Stimulated activated naive CD8-positive, alpha-beta T cell treated with anti-CD3 and anti-CD28 coated beads, Interleukin-15, Interleukin-2, amounts not matched to agents 100 U/mL and 50 U/mL, for 24 hours (primary cell): ENCODE data around the gene NELL2.
A peak's percentile ranks its signal among the peaks of the same experiment; 100 is the strongest.
"Not testable (repeated sequence)": the region's sequence is repeated elsewhere in the genome, so short reads cannot be mapped to it uniquely, and the experiment has no call there.

ENCODE experiments used
- ATAC-seq: fragments of 150-1000 bp; cut with Tn5 transposase; one replicate; pipeline ENCODE4 v1.10.0; 2021
- DNase-seq: peaks from one replicate; pipeline ENCODE4 v3.0.0; 2021

The NELL2 gene

DNA sequence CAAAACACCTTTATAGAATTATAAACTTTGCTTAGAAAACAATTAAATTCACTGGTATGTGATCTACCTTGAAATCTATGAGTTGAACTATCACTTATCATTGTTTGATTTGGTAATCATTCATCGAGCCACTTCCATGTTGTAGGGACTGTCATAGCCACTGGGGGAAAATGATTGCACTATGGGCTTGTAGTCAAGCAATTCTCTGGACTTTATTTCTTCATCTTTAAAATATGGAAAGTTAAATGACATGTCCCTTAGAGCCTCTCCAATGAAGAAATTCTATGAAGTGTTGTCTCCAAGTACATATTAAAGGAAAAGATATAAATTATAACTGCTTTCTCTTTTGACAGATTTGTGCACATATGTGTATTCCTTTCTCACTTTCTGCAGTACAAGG is 97.3 kb downstream of the NELL2 start:
- DNase-seq (no peak), ATAC-seq (no peak)

DNA sequence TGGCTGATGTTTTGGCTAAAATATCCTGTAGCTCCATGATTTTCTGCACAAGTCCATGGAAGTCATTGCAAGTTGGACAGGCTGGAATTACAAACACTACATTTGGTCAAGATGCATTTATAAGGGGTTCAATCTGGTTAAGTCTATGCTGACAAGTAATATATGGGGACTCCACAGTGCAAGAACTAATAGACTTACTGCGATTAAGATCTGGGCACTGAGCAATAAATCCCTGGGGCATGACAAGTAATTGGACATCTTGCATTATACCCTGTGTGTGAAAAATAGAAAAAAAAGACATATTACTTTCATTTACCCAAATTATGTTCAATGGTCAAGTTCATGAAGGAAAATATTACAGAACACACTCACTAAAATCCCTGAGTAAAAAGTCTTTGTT is 99.1 kb downstream of the NELL2 start:
- ATAC-seq (no peak), DNase-seq (no peak)

DNA sequence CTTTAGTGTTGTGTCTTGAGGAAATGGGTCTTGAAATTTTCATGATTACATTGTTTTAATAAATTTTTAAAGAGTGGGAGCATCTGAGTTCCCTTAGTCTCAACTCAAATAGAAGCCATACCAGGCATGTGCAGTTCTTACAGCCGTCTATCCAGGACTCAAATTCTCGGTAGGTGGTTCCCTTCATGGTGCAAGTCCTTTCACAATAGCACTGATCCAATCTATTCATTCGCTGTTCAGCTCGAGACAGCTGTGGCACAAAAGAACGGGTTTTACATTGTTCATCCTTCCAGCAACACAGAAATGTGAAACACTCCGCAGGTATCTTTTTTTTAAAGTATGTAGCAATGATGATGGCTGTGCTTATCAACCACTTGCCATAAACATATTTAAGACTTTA is 100.2 kb downstream of the NELL2 start:
- DNase-seq (no peak), ATAC-seq (no peak)

DNA sequence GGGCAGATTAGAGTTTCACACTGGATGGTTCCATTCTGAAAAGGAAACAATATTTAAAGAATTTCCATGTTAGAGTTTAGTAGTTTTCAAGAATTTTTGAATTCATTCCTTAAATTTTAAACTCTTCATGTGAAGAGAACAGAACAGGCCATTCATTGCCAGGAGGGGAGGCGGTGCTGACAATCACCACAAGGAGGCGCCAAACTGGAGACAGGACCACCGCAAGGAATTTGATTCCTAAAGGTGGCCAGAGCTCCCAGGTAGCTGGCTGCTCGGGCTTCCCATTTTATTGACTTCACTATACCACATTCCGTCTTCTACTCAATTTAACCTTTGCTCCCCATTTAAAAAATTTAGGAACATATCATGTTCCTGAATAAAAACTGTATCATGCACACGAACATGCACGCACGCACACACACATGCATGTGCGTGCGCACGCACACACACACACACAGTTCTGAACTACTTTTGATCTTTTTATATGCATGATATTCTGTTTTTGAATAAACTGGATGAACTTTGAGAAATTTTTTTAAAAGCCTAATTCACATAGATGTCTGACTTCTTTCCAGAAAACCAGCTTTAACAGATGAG is 101.2 kb downstream of the NELL2 start:
- ATAC-seq = no peak
- DNase-seq = peak; percentile 78

DNA sequence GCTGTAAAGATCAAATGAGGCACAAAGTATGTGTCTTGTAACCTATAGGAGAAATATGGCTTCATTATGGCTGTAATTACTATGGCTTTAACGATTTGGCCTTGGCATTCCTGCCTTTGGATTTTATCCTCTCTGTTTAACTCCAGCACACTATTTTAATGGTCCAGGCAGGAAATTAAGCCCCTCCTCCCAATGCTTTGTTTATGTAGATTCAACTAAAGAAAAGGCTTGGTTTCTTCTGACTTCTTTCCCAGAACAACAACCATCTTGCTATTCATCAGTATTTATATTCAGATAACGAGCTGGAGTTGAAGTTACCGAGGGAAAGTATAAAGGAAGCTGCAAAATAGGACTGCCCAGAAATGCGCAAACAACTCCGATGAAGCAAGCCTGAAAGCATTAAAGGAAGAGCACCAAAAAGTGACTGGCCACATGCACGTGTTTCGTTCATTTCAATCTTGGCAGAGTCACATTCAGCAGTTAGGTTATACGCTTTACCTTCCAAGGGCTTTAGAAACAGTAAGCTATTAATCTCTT is 104.6 kb downstream of the NELL2 start:
- ATAC-seq = no peak
- DNase-seq = no peak

DNA sequence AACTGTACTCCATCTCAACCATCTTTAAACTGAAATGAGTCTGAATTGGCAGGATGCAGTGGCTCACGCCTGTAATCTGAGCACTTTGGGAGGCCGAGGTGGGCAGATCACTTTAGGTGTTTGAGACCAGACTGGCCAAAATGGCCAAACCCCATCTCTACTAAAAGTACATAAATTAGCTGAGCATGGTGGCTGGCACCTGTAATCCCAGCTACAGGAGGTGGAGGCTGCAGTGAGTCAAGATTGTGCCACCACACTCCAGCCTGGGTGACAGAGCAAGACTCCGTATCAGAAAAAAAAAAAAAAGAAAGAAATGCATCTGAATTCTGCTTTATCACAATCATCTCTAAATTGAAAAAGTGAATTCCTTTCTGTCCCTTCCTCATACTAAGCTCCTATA is 110.3 kb downstream of the NELL2 start:
- DNase-seq (no peak), ATAC-seq (peak; percentile 36)

DNA sequence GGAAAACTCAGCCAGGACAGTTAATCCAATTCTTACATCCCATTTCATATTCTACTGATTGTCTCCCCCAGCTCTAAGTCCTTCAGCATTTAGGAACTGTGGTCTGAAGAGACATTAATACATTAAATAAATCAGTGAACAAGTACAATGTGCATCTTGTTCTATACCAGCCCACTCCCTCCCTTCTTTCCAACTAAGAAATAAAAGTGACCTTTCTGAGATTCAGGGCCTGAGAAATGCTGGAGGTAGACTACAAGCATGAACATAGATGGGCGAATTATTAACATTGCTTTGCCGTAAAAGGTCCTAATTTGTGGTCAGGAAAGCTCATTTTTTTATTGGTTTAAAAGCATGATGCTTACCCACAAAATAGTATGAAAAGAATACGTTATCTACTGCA is 113.1 kb downstream of the NELL2 start:
- ATAC-seq = no peak
- no peak for DNase-seq

DNA sequence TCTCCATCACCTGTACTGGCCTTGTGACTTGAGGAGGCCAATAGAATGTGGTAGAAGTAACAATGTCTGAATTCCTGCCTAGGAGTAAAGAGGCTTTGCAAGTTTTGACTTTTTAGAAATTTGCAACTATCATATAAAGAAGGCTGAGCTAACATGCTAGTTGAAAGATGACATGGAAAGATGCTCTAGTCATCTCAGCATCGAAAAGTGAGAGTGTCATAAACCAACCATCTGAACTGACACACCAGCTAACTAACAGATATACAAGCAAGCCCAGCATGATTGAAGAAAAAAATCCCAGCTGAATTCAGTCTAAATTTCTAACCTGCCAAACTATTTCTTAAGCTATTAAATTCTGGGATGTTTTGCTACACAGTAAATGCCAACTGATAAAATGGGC is 116.8 kb downstream of the NELL2 start:
- no peak for ATAC-seq

DNA sequence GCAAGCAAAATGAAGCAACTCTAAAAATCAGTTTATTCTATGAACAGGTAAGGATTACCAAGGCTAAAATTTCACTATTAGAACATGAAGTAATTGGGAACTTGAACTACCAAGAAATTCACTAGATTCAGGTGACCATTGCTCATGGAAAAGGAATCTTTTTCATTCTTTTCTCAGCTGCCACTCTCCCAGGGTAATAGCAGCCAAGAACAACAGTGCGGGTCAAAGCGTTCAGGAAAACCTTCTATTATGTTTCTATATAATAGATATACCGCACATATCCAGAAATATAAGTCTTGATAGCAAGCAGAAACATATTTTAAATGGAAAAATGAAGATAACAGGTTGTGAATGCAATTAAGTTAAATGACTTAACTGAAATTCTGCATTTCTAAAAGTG is 125.6 kb downstream of the NELL2 start:
- ATAC-seq (no peak), DNase-seq (no peak)

More for the DNA sequence above, 116.8 kb downstream of the NELL2 start:
- DNase-seq = no peak

DNA sequence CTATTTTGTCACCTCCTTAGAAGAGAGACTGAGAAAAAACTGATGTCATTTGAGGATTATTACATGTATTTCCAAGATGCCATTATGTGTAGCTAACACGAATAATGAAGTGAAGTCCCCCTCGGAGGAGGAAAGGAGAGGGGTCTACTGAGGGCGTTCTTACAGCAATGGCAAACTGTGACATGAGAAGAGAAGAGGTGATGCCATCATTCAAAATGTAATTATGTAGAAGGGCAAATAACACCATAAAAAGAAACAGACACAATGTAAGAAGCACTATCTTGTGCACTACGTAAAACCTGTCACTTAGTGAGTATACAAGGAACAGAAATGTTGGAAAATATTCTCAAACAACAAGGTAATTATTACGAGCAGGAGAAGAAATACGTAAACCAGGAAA is 126.5 kb downstream of the NELL2 start:
- ATAC-seq = no peak
- DNase-seq = no peak

DNA sequence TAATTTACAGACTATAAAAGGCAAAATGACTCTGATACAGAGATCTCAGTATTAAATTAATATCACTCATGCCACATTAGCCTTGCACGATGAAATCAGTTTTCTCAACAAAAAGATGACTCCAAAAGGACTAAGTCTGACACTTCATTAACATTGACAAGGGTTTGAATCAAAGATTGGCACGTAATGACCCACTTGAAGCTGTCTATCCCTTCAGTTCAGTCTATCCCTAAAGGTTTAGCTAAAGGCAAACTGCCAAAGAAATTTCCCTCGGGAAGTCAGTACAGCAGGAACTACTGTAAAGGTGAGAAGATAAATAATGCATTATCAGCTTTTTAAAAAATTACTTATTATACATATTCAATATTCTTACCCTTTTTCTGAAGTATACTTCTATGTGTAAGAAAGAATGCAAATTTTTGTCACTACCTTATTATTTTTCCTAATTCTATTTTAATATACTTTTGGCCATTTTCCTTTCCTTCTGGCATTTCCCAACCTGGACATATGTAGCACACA is 127.1 kb downstream of the NELL2 start:
- no peak for DNase-seq
- no peak for ATAC-seq

DNA sequence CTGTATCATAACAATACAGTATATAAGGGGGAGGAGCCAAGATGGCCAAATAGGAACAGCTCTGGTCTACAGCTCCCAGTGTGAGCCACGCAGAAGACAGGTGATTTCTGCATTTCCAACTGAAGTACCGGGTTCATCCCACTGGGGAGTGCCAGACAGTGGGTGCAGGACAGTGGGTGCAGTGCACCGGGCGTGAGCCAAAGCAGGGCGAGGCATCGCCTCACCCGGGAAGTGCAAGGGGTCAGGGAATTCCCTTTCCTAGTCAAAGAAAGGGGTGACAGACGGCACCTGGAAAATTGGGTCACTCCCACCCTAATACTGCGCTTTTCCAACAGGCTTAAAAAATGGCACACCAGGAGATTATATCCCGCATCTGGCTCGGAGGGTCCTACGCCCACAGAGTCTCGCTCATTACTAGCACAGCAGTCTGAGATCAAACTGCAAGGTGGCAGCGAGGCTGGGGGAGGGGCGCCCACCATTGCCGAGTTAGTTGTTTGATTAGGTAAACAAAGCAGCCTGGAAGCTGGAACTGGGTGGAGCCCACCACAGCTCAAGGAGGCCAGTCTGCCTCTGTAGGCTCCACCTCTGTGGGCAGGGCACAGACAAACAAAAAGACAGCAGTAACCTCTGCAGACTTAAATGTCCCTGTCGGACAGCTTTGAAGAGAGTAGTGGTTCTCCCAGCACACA is 134.7 kb downstream of the NELL2 start:
- DNase-seq, ATAC-seq: not testable (repeated sequence)

DNA sequence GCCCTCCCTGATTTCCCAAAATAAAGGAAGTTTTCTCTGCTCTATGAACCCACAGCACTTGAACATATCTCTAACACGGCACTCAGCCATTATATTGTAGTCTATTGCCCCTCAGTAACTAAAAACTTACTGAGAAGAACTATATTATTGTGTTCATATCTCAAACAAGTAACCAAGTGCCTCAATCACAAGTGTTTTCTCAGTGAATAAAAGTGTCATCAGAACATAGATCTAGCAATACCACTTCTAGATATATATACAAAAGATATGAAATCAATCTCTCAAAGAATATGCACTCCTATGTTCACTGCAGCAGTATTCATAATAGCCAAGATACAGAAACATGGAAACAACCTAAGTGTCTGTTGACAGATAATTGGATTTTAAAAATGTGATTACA is 138.1 kb downstream of the NELL2 start:
- no peak for DNase-seq
- ATAC-seq = no peak

DNA sequence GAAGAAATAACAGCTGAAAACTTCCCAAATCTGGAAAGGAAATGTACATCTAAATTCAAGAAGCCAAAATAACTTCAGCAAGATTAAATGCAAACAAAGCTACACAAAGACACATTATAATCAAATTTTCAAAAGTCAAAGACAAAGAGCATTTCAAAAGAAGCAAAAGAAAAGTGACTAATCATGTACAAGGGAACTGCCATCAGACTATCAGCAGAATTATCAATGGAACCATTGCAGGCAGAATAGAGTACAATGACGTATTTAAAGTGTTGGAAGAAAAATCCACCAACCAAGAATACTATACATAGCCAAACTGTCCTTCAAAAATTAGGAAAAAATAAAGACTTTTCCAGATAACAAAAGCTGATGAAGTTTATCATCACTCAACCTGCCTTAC is 147.5 kb downstream of the NELL2 start:
- ATAC-seq (no peak), DNase-seq (no peak)

DNA sequence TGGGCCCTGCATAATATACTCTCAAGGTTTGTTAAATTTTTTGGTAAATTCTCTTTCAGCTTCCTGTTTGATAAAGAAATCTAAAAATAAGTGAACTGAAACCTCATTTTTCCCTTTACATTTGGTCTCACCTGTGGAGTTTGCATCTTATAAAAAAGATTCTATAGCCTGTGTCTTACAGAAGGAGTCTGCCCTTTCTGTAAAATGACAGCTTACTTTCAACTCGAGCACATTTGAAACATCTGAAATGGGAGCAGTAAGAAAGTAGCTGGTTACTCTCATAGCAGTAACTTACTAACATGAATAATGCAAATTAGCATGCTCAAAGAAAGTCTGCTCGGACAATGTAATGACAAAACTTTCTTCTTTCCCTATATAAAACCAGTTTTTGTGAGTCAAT is 155.8 kb downstream of the NELL2 start:
- ATAC-seq (no peak), DNase-seq (no peak)

DNA sequence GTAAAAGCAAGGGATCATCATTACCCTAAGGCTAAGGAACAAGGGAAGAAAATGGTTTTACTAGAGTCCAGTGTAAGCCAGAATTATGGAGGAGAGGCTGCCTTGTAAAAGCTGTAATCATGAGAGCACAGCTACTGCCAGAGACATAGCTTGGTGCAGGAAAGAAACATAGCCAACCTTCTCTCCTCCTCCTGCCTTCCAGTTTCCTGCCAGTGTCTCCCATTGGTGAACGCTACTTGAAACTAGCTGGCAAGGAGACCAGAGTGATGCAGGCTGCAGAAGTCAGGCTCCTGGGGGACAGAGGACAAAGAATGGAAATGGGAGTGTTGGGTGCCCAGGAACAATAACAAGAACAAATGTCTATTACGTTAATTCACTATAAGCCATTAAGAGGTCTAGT is 158.5 kb downstream of the NELL2 start:
- ATAC-seq (no peak), DNase-seq (no peak)

DNA sequence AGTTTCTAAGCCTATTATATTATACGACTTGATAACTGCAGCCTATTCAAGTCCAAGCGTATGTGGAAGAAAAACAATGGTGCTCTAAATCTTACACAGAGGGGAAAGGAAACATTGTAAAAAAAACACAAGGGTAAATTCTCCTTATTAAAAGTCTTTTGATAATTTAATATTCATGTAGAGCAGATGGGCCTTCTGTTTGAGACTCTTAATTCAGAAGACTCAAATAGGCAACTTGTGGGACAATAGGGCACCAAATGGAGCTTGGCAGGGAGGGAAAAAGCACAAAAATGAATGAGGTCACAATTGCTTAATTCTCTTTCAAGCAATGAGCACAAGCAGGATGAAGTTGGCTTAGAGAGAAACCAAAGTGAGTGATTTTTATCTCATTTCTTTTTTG is 159.4 kb downstream of the NELL2 start:
- ATAC-seq (no peak), DNase-seq (no peak)

DNA sequence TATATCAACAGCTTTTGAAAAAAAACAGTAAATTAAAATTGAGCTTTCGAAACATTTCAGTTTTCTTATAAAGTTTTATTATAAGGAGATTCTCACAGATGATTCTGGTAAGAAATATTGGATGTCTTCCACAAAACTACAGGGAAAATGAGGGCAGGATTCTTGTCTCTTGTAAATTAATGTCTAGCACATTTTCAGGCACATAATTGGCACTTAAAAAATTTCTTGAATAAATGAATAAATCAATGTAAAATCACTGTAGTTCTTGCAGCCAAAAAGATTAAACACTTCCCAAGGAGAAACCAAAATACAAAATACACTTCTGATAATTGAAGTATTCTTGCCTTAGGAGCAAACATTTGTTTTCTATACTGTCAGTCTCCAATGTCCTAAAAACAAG is 164.4 kb downstream of the NELL2 start:
- DNase-seq (no peak), ATAC-seq (no peak)

DNA sequence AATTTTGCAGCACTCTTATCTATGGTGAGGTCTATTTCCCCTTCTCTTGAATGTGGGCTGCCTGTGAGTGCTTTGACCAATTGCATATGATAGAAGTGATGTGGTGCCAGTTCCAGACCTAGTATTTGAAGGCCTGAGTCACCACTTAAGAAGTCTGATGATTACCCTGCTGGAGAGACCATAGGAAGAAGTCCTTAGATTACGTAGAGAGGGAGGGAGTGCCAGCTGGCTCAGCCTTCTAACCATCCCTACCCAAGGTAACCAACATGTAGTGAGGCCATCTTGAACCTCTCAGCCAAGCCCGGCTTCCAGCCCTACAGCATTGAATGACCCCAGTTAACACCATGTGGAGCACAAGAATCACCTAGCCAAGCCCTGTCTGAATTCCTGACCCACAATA is 166.9 kb downstream of the NELL2 start:
- no peak for DNase-seq
- ATAC-seq = no peak

DNA sequence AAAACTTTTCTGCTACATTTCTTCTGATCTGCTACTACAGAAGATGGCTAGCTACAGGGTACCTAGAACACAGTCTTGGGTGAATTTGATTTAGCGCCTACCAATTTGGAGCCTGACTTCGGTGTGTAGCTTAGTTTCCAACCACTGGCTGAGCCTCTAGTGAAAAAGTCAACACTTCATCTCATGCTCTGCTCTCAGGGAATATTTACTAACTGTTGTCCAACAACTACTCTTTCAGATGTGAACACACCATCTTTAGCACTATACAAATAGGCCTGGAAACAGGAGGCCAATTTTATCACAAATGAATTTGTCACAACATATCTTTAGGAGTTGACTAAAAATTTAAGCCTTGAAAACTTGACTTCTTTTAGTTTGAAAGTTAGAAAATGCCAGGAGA is 167.9 kb downstream of the NELL2 start:
- ATAC-seq = no peak
- DNase-seq = no peak

DNA sequence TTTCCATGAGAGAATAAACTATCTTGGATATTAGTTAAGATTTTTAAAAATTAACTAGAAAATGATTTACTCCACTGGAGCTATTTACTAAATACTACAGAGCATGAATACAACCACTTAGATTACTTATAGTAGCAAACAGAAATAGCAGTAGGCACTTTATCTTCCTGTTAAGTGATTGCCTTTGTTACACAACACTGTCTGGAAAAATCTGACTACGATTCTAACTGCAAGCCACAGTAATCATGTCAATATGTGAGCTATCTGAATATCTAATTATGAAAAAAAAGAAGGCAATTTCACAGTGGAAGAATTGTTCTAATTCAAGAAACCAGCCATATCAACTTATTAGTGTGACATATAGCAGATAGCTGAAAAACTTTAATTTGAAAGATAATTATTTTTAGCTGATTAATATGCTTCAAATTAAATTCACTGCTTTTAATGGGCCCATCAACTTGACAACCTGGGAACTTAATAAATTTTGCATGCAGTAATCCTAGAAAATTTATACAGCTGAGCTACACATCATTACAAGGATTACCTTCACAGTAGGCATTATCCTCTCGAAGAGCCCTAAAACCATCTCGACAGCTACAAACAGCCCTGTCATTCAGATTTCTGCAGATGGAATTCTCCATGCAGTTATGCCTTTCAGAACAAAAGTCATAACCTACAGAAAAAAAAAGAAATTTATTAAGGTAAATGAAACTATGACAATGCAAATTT is 172.8 kb downstream of the NELL2 start:
- ATAC-seq (no peak), DNase-seq (no peak)

DNA sequence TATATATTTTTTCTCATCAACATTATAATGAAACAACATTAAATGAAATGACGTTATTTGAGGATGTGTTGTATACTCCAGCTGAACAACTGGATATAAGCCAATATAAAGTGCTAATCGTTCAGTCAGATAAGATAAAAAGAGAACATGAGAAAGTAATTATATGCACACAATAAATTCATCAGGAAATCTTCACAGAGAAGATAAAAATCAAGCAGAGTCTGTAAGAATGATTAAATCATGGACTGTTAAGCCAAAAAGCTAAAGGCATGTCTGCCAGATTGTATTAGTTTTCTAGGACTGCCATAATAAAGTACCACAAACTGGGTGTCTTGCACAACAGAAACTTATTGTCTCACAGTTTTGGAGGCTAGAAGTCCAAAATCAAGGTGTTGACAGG is 178.6 kb downstream of the NELL2 start:
- DNase-seq = no peak
- ATAC-seq = no peak

DNA sequence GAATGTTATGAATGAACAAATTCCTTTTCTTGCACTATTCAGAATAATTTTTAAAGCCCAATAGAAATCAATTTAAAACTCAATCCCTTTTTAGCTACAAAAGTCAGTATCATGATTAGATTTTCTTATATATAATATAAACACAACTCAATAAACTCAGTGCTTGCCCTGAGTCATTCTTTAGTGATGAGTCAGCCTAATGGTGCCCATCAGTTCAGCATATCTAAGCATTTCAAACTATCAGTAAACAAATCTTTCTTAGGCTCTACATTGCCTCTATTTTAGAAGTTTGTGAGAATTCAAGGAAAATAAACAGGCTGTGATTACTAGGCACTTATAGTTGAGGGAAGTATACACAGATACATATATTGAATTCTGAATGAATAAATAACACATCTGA is 179.6 kb downstream of the NELL2 start:
- ATAC-seq = no peak
- DNase-seq = no peak
